ENCODE results near the gene ADCY6.

Gene ADCY6

GRCh38 chr12:48777501-48778400 is 11.1 kb downstream of the ADCY6 start:
- Histone ChIP-seq H4K20me1 (ENCODE audit: insufficient read depth, low read length) (no peaks in the 10 kb centered on the region), H3K79me2 (ENCODE audit: insufficient read depth, low read length) (no peaks in the 10 kb centered on the region), H2AFZ (ENCODE audit: low read depth, low read length) (no peak overlapping the region), H3K4me3 (ENCODE audit: low read depth in 1 of 2, low read length in 2 of 2) (no peak overlapping the region), H3K27me3 (ENCODE audit: insufficient read depth, low read length, poor library complexity) (no peaks in the 10 kb centered on the region), H3K9me3 (ENCODE audit: insufficient read depth, low read length, severe bottlenecking) (no peaks in the 10 kb centered on the region), H3K36me3 (ENCODE audit: insufficient read depth, low read length) (no peaks in the 10 kb centered on the region), H3K27ac (ENCODE audit: low read length) (no peak overlapping the region), H3K4me2 (ENCODE audit: insufficient read depth, low read length) (no peak overlapping the region), H3K4me1 (ENCODE audit: insufficient read depth, low read length) (no peaks in the 10 kb centered on the region), H3K9ac (ENCODE audit: low read depth, low read length) (no peak overlapping the region)
- no peak for ATAC-seq (ENCODE audit: insufficient read depth, low read depth)
- TF ChIP-seq EZH2 (IDR thresholded peaks at IDR 0.05; ENCODE audit: borderline replicate concordance, low read depth, low read length, severe bottlenecking) (no peak), CTCF (IDR thresholded peaks at IDR 0.05; ENCODE audit: borderline replicate concordance, extremely low read depth, low read length, poor library complexity, severe bottlenecking) (no peak)
- no peak for DNase-seq

GRCh38 chr12:48776956-48777355 is 11.9 kb downstream of the ADCY6 start:
- Histone ChIP-seq H3K4me2 (ENCODE audit: insufficient read depth, low read length) (no peak overlapping the region), H2AFZ (ENCODE audit: low read depth, low read length) (no peak overlapping the region), H3K27ac (ENCODE audit: low read length) (no peak overlapping the region), H3K79me2 (ENCODE audit: insufficient read depth, low read length) (no peaks in the 10 kb centered on the region), H3K9ac (ENCODE audit: low read depth, low read length) (no peak overlapping the region), H3K4me3 (ENCODE audit: low read depth in 1 of 2, low read length in 2 of 2) (no peak overlapping the region), H3K9me3 (ENCODE audit: insufficient read depth, low read length, severe bottlenecking) (no peaks in the 10 kb centered on the region), H3K36me3 (ENCODE audit: insufficient read depth, low read length) (no peaks in the 10 kb centered on the region), H4K20me1 (ENCODE audit: insufficient read depth, low read length) (no peaks in the 10 kb centered on the region), H3K27me3 (ENCODE audit: insufficient read depth, low read length, poor library complexity) (no peaks in the 10 kb centered on the region), H3K4me1 (ENCODE audit: insufficient read depth, low read length) (no peaks in the 10 kb centered on the region)
- TF ChIP-seq CTCF (IDR thresholded peaks at IDR 0.05; ENCODE audit: borderline replicate concordance, extremely low read depth, low read length, poor library complexity, severe bottlenecking) (no peak), EZH2 (IDR thresholded peaks at IDR 0.05; ENCODE audit: borderline replicate concordance, low read depth, low read length, severe bottlenecking) (no peak)
- DNase-seq (no peak), ATAC-seq (ENCODE audit: insufficient read depth, low read depth) (no peak)

- Histone ChIP-seq H3K27ac (ENCODE audit: low read length) (no peak overlapping the region), H3K36me3 (ENCODE audit: insufficient read depth, low read length) (no peaks in the 10 kb centered on the region), H4K20me1 (ENCODE audit: insufficient read depth, low read length) (no peaks in the 10 kb centered on the region), H3K9me3 (ENCODE audit: insufficient read depth, low read length, severe bottlenecking) (no peaks in the 10 kb centered on the region), H3K9ac (ENCODE audit: low read depth, low read length) (no peak overlapping the region), H3K79me2 (ENCODE audit: insufficient read depth, low read length) (no peaks in the 10 kb centered on the region), H2AFZ (ENCODE audit: low read depth, low read length) (no peak overlapping the region), H3K4me2 (ENCODE audit: insufficient read depth, low read length) (no peak overlapping the region), H3K4me3 (ENCODE audit: low read depth in 1 of 2, low read length in 2 of 2) (no peak overlapping the region), H3K4me1 (ENCODE audit: insufficient read depth, low read length) (no peaks in the 10 kb centered on the region), H3K27me3 (ENCODE audit: insufficient read depth, low read length, poor library complexity) (no peaks in the 10 kb centered on the region)
- TF ChIP-seq CTCF (IDR thresholded peaks at IDR 0.05; ENCODE audit: borderline replicate concordance, extremely low read depth, low read length, poor library complexity, severe bottlenecking) (no peak), EZH2 (IDR thresholded peaks at IDR 0.05; ENCODE audit: borderline replicate concordance, low read depth, low read length, severe bottlenecking) (no peak)
- no peak for DNase-seq
- no peak for ATAC-seq (ENCODE audit: insufficient read depth, low read depth)
These were observed 12.8 kb downstream of the ADCY6 start for GRCh38 chr12:48775991-48776649.

All from DND-41 (cell line).